Esophagus muscularis mucosa (tissue), 4 donors: ENCODE data around the gene MRFAP1L1.
A peak's percentile ranks its signal among the peaks of the same experiment; 100 is the strongest.

Source experiments
- CTCF ChIP-seq, 3 experiments: fragments of 200-600 bp in 2 of 3; fragments of 450-650 bp in 1 of 3; sonication (generic) in 2 of 3; IDR thresholded peaks; one replicate each; pipeline ENCODE4 v1.5.1; 2017 to 2019; ENCODE audit warnings: antibody characterized with exemption in 3 of 3, mild to moderate bottlenecking in 2 of 3, moderate library complexity in 1 of 3
- EP300 ChIP-seq: sonication (generic); formaldehyde crosslinking; IDR thresholded peaks from one replicate; pipeline ENCODE4 v1.6.1; 2017; ENCODE audit warnings: antibody characterized with exemption
- POLR2A ChIP-seq: fragments of 450-650 bp; IDR thresholded peaks from one replicate; pipeline ENCODE4 v1.6.1; 2017; ENCODE audit warnings: antibody characterized with exemption, moderate library complexity, mild to moderate bottlenecking, low read depth
- POLR2AphosphoS5 ChIP-seq, 2 donors: sonication (generic); formaldehyde crosslinking; IDR thresholded peaks; one replicate each; pipeline ENCODE4 v1.6.1; 2017; ENCODE audit warnings: antibody characterized with exemption in 2 of 2

GRCh38 chr4:6701371-6701770 lies 8.3 kb downstream of the MRFAP1L1 start:
- peak in 1 of 3 experiments; percentile 18 for TF ChIP-seq CTCF (IDR thresholded peaks at IDR 0.05)
- no peak for TF ChIP-seq EP300
- TF ChIP-seq POLR2A: no peak
- TF ChIP-seq POLR2AphosphoS5 (IDR thresholded peaks at IDR 0.05): no peak
